ENCODE measurements around the gene PRH2.
A peak's percentile ranks its signal among the peaks of the same experiment; 100 is the strongest.

Gene PRH2

DNA sequence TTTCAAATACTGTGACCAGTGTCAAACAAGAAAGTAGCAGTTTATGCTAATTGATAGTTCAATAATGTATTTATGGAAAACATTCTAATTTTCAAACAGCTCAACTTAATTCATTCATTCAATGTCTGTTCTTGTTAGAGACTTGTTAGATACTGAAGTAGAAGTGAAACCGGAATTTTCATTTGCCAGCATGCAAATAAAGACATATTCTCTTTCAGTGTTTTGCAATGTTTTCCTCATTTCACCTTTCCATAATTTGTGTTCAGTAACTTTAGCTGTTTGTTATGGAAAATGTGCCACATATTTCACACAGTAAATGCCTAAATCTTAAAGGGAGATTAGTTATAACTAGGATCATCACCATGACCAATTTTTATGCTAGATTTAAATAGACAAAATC lies 36.4 kb downstream of the PRH2 start:
- no peak for FAIRE-seq

- FAIRE-seq = no peak
Observed at GRCh38 chr12:10966314-10966713, 37.3 kb downstream of the PRH2 start.

DNA sequence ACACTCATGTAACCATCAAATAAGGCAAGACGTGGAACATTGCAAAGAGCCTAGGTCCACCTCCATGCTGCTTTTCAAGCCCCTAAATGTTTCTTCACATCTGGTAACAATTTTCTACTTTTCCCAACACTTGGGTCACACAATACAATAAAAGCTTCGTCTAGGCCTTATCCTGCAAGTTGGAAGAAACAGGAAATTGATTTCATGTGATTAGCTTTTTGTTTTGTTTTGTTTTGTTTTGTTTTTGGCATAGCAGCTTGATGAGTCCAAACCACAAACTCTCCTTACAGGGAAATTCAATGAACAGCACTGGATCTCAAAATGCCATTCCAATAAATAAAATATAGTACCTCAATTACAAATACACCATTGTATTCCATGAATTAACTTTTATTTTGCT lies 38.4 kb downstream of the PRH2 start:
- FAIRE-seq = peak; percentile 93

DNA sequence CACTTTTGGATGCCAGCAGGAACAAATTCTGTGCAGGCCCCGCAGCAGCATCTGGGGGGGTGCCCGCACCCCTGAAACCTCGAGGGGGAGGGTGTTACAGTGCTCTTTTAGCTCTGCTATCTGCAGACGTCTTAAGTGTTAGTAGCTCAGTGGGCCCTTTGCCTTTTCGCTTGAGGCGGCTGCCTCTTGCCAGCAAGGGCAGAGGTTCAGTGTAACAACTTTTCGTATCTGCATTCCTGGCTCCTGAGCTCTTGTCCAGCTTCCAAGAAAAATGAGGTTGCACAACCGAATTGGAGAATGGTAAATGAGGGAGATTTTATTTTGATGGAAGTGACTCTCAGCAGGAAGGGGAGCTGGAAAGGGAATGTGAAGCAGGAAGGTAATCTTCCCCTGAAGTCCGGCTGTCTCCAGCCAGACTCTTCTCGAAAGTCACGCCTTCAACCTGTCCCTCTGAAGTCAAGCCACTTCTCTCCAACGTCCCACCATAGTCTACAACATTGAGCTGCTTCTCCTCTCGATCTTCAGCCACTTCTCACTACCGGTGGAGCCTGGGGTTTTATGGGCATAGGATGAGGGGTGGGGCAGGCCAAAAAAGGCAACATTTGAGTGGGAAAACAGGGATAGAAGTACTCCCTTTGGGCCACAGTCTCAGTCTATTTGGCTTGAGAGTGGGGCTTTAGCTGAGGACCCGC lies 39.9 kb downstream of the PRH2 start:
- no peak for FAIRE-seq

DNA sequence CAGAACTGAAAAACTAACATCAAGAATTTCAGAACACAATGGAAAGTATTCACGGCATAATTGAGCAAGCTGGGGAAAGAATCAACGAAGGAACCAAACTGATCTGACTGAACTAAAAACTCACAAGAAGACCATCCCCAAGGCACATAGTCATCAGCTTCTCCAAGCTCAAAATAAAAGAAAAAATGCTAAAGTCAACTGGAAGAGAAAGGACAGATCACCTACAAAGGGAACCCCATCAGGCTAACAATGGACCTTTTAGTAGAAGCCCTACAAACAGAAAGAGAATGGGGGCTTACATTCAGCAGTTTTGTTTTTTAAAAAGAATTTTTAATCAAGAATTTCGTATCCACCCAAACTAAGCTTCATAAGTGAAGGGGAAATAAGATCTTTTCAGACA lies 45.9 kb downstream of the PRH2 start:
- FAIRE-seq = no peak

GRCh38 chr12:10982244-10982643 lies 53.2 kb downstream of the PRH2 start:
- no peak for FAIRE-seq

Measured in endometrium (tissue), 2 donors.